Kidney tubule cell (primary cell): ENCODE measurements around the gene RABAC1.

Experiments
- DNase-seq: peaks from one replicate; pipeline ENCODE4 v3.0.0-alpha.2; 2018; ENCODE audit warnings: low spot score

The RABAC1 gene

GRCh38 chr19:41928754-41929535, 30.2 kb downstream of the RABAC1 start:
- DNase-seq = no peak

- DNase-seq = no peak
Measured at GRCh38 chr19:41928221-41928683, 30.9 kb downstream of the RABAC1 start, which contains the start of gene ERFL. Gene ERFL, minus strand, starts transcription at chr19:41928449. Its CDS starts 15,530 bp downstream, at chr19:41912919.

GRCh38 chr19:41927497-41928192, 31.5 kb downstream of the RABAC1 start:
- DNase-seq = no peak

GRCh38 chr19:41926763-41927496, 32.2 kb downstream of the RABAC1 start:
- no peak for DNase-seq

GRCh38 chr19:41926028-41926762, 32.9 kb downstream of the RABAC1 start:
- no peak for DNase-seq

GRCh38 chr19:41925208-41926003, 33.7 kb downstream of the RABAC1 start:
- no peak for DNase-seq

GRCh38 chr19:41924151-41925145, 34.7 kb downstream of the RABAC1 start:
- no peak for DNase-seq

- DNase-seq = no peak
Measured at GRCh38 chr19:41923045-41923788, 35.9 kb downstream of the RABAC1 start.

GRCh38 chr19:41922585-41922984, 36.5 kb downstream of the RABAC1 start:
- no peak for DNase-seq

GRCh38 chr19:41921577-41922576, 37.2 kb downstream of the RABAC1 start:
- DNase-seq = no peak

GRCh38 chr19:41920882-41921576, 38.1 kb downstream of the RABAC1 start:
- no peak for DNase-seq

GRCh38 chr19:41919948-41920712, 39.0 kb downstream of the RABAC1 start:
- no peak for DNase-seq

GRCh38 chr19:41918653-41919244, 40.4 kb downstream of the RABAC1 start:
- no peak for DNase-seq

- no peak for DNase-seq
Measured at GRCh38 chr19:41918095-41918494, 41.0 kb downstream of the RABAC1 start.

- DNase-seq = no peak
Measured at GRCh38 chr19:41917676-41918075, 41.4 kb downstream of the RABAC1 start.
